H1 (cell line): ENCODE data around the gene APPL2. TPM values are rescaled to one million over a fixed set of nuclear protein-coding genes. Genes with fewer than 3 reads are reported as not detected.

Source experiments
- CTCF ChIA-PET: fragments of 300-600 bp; sonication (Branson Sonifier 250); formaldehyde crosslinking; loops from one replicate; lab custom pipeline; 2021; ENCODE audit not compliant: partially characterized antibody; lab: Charles Lee
- POLR2A ChIA-PET: fragments of 300-600 bp; sonication (Branson Sonifier 250); formaldehyde crosslinking; loops from one replicate; lab custom pipeline; 2021; ENCODE audit warnings: inconsistent platforms; ENCODE audit not compliant: partially characterized antibody; lab: Charles Lee
- DNase-seq, 2 experiments: peaks; one replicate each; pipeline versions ENCODE4 v3.0.0 to v3.0.0-alpha.2; 2010 to 2022; ENCODE audit warnings: low spot score in 2 of 2, low read depth in 1 of 2, mixed read lengths in 1 of 2
- FAIRE-seq: peaks from 2 replicates; lab custom pipeline; 2011; peaks lifted over from hg19 to GRCh38; lab: Jason Lieb, UNC
- H2AFZ ChIP-seq: 2 replicates; pipeline ENCODE4 v1.8.1; 2012; ENCODE audit warnings: low read length, inconsistent platforms
- H2AK5ac ChIP-seq: 2 replicates; pipeline ENCODE4 v1.6.1; 2013; ENCODE audit warnings: low read depth, low read length
- H2BK120ac ChIP-seq: replicated peaks from 2 replicates; pipeline ENCODE3; 2013; ENCODE audit warnings: low read depth, low read length, inconsistent platforms
- H2BK12ac ChIP-seq: 2 replicates; pipeline ENCODE4 v1.6.1; 2013; ENCODE audit warnings: low read depth, low read length
- H2BK15ac ChIP-seq: 2 replicates; pipeline ENCODE4 v1.6.1; 2013; ENCODE audit warnings: low read length
- H2BK20ac ChIP-seq: 2 replicates; pipeline ENCODE4 v1.6.1; 2013; ENCODE audit warnings: low read length
- H2BK5ac ChIP-seq: 2 replicates; pipeline ENCODE4 v1.6.1; 2013; ENCODE audit warnings: low read depth, low read length
- H3K14ac ChIP-seq: 2 replicates; pipeline ENCODE4 v1.6.1; 2013; ENCODE audit warnings: inconsistent platforms; ENCODE audit not compliant: insufficient read length
- H3K18ac ChIP-seq: 2 replicates; pipeline ENCODE4 v1.6.1; 2013; ENCODE audit warnings: low read length; ENCODE audit errors: extremely low read depth
- H3K23ac ChIP-seq: 2 replicates; pipeline ENCODE4 v1.6.1; 2013; ENCODE audit warnings: inconsistent platforms; ENCODE audit not compliant: insufficient read length
- H3K23me2 ChIP-seq: 2 replicates; pipeline ENCODE4 v1.6.1; 2013; ENCODE audit warnings: low read depth, low read length
- H3K27ac ChIP-seq: 2 replicates; pipeline ENCODE4 v1.6.1; 2011; ENCODE audit warnings: low read depth, low read length, inconsistent platforms
- H3K27me3 ChIP-seq, 4 experiments: replicated peaks in 1 of 4; 1 replicate in 1 of 4; 2 replicates in 3 of 4; pipeline versions ENCODE4 v1.6.1 to v1.8.1; 2011 to 2013; ENCODE audit warnings: low read length in 3 of 4, mild to moderate bottlenecking in 3 of 4, inconsistent platforms in 2 of 4, mixed read lengths in 2 of 4, moderate library complexity in 1 of 4; ENCODE audit not compliant: control insufficient read depth in 3 of 4, insufficient read depth in 3 of 4; ENCODE audit errors: extremely low read depth in 1 of 4
- H3K36me3 ChIP-seq, 4 experiments: 2 replicates each; pipeline versions ENCODE4 v1.6.1 to v1.8.1; 2011 to 2013; ENCODE audit warnings: mild to moderate bottlenecking in 4 of 4, low read length in 3 of 4, moderate library complexity in 2 of 4, control low read depth in 1 of 4, inconsistent platforms in 1 of 4; ENCODE audit not compliant: insufficient read depth in 4 of 4, control insufficient read depth in 2 of 4
- H3K4ac ChIP-seq: replicated peaks from 2 replicates; pipeline ENCODE3; 2013; ENCODE audit warnings: low read length, low read depth, mixed read lengths, inconsistent platforms; ENCODE audit not compliant: insufficient read length
- H3K4me1 ChIP-seq, 4 experiments: replicated peaks in 1 of 4; 1 replicate in 1 of 4; 2 replicates in 3 of 4; pipeline versions ENCODE4 v1.6.1 to v1.8.1; 2011 to 2013; ENCODE audit warnings: low read length in 3 of 4, inconsistent platforms in 2 of 4, mixed read lengths in 1 of 4; ENCODE audit not compliant: insufficient read depth in 4 of 4, control insufficient read depth in 3 of 4
- H3K4me2 ChIP-seq, 2 experiments: 2 replicates each; pipeline versions ENCODE4 v1.6.1 to v1.8.1; 2011 to 2013; ENCODE audit warnings: low read depth in 2 of 2, low read length in 2 of 2, control low read depth in 1 of 2, inconsistent platforms in 1 of 2, mild to moderate bottlenecking in 1 of 2; ENCODE audit not compliant: insufficient read depth in 1 of 2
- H3K4me3 ChIP-seq, 4 experiments: fragments of 200-600, 300-600 bp in 1 of 4; sonication (generic), shearing (Covaris generic), sonication (Bioruptor Twin) in 1 of 4; 2 replicates each; pipeline versions ENCODE4 v1.5.1 to v1.8.1; 2011 to 2016; ENCODE audit warnings: low read length in 4 of 4, low read depth in 3 of 4, control low read depth in 2 of 4, inconsistent platforms in 2 of 4, mild to moderate bottlenecking in 2 of 4, mixed read lengths in 1 of 4, moderate library complexity in 1 of 4; ENCODE audit not compliant: insufficient read depth in 2 of 4; ENCODE audit errors: extremely low read depth in 1 of 4
- H3K56ac ChIP-seq: replicated peaks from 2 replicates; pipeline ENCODE3; 2013; ENCODE audit warnings: low read depth, mild to moderate bottlenecking, mixed read lengths, low read length, inconsistent platforms; ENCODE audit not compliant: insufficient read length
- H3K79me1 ChIP-seq: 2 replicates; pipeline ENCODE4 v1.6.1; 2013; ENCODE audit warnings: low read depth, low read length, control low read depth
- H3K79me2 ChIP-seq, 2 experiments: 2 replicates each; pipeline versions ENCODE4 v1.6.1 to v1.8.1; 2012 to 2013; ENCODE audit warnings: low read length in 2 of 2, mild to moderate bottlenecking in 2 of 2, inconsistent platforms in 1 of 2; ENCODE audit not compliant: insufficient read depth in 2 of 2, control insufficient read depth in 1 of 2
- H3K9ac ChIP-seq, 4 experiments: replicated peaks in 1 of 4; 1 replicate in 1 of 4; 2 replicates in 3 of 4; pipeline versions ENCODE4 v1.6.1 to v1.8.1; 2011 to 2013; ENCODE audit warnings: low read depth in 3 of 4, low read length in 3 of 4, control low read depth in 2 of 4, mild to moderate bottlenecking in 2 of 4, moderate library complexity in 2 of 4, inconsistent platforms in 1 of 4; ENCODE audit errors: extremely low read depth in 1 of 4
- H3K9me3 ChIP-seq, 2 experiments: 2 replicates each; pipeline versions ENCODE4 v1.6.1 to v1.8.1; 2012 to 2013; ENCODE audit warnings: mild to moderate bottlenecking in 2 of 2, moderate library complexity in 2 of 2, control low read depth in 1 of 2, inconsistent platforms in 1 of 2, low read depth in 1 of 2, low read length in 1 of 2, mixed read lengths in 1 of 2; ENCODE audit not compliant: insufficient read depth in 2 of 2
- H4K20me1 ChIP-seq, 2 experiments: replicated peaks in 1 of 2; 2 replicates each; pipeline versions ENCODE3 to v1.8.1; 2011 to 2013; ENCODE audit warnings: inconsistent platforms in 2 of 2, low read length in 2 of 2, mild to moderate bottlenecking in 1 of 2; ENCODE audit not compliant: insufficient read depth in 2 of 2, control insufficient read depth in 1 of 2
- H4K5ac ChIP-seq: 2 replicates; pipeline ENCODE4 v1.6.1; 2013; ENCODE audit warnings: low read length, low read depth, mixed read lengths, inconsistent platforms; ENCODE audit not compliant: insufficient read length
- H4K8ac ChIP-seq: 2 replicates; pipeline ENCODE4 v1.8.0; 2013; ENCODE audit warnings: mild to moderate bottlenecking, moderate library complexity, low read length, inconsistent platforms; ENCODE audit not compliant: insufficient read depth; ENCODE audit errors: extremely low read depth
- H4K91ac ChIP-seq: replicated peaks from 2 replicates; pipeline ENCODE3; 2013; ENCODE audit warnings: low read length, mixed read lengths, inconsistent platforms; ENCODE audit not compliant: insufficient read length
- ATF3 ChIP-seq: IDR thresholded peaks from 2 replicates; pipeline ENCODE4 v1.6.1; 2011; ENCODE audit warnings: low read depth, mild to moderate bottlenecking, low read length; ENCODE audit not compliant: insufficient read depth
- CBX5 ChIP-seq: fragments of 300-800, 300-1000 bp; sonication (generic); IDR thresholded peaks from 2 replicates; pipeline ENCODE4 v1.7.1; 2016; ENCODE audit warnings: antibody characterized with exemption, low read length, low read depth
- CEBPB ChIP-seq: IDR thresholded peaks from 2 replicates; pipeline ENCODE4 v1.6.1; 2012; ENCODE audit warnings: low read depth, low read length
- EGR1 ChIP-seq: IDR thresholded peaks from 2 replicates; pipeline ENCODE4 v1.6.1; 2011; ENCODE audit warnings: low read depth, low read length, borderline replicate concordance
- EP300 ChIP-seq, 2 experiments: IDR thresholded peaks; 1 replicate in 1 of 2; 2 replicates in 1 of 2; pipeline ENCODE4 v1.6.1; 2011 to 2012; ENCODE audit warnings: low read depth in 2 of 2, low read length in 2 of 2, mild to moderate bottlenecking in 2 of 2, borderline replicate concordance in 1 of 2, inconsistent platforms in 1 of 2, moderate library complexity in 1 of 2
- MAFK ChIP-seq: IDR thresholded peaks from 2 replicates; pipeline ENCODE4 v1.6.1; 2012; ENCODE audit warnings: low read depth, mild to moderate bottlenecking, improper control_type of control experiment, low read length
- NANOG ChIP-seq: IDR thresholded peaks from 2 replicates; pipeline ENCODE4 v1.6.1; 2011; ENCODE audit warnings: low read length, low read depth, mild to moderate bottlenecking, inconsistent platforms; ENCODE audit not compliant: insufficient read depth, poor library complexity, severe bottlenecking
- POU5F1 ChIP-seq: IDR thresholded peaks from 2 replicates; pipeline ENCODE4 v1.6.1; 2011; ENCODE audit warnings: low read depth, mild to moderate bottlenecking, low read length, moderate library complexity
- RXRA ChIP-seq: IDR thresholded peaks from 2 replicates; pipeline ENCODE4 v1.6.1; 2011; ENCODE audit warnings: low read depth, mild to moderate bottlenecking, low read length, moderate library complexity; ENCODE audit not compliant: insufficient read depth
- SIX5 ChIP-seq: IDR thresholded peaks from 2 replicates; pipeline ENCODE4 v1.6.1; 2011; ENCODE audit warnings: mild to moderate bottlenecking, low read depth, low read length
- SP4 ChIP-seq: IDR thresholded peaks from 2 replicates; pipeline ENCODE4 v1.6.1; 2012; ENCODE audit warnings: low read length, inconsistent platforms
- SUZ12 ChIP-seq: fragments of 200-600 bp; sonication (generic); IDR thresholded peaks from 2 replicates; pipeline ENCODE4 v1.6.1; 2012; ENCODE audit warnings: mild to moderate bottlenecking, inconsistent platforms, low read length, moderate library complexity, mixed read lengths
- TAF7 ChIP-seq: optimal IDR thresholded peaks from 2 replicates; pipeline ENCODE3; 2011; ENCODE audit warnings: low read depth, mild to moderate bottlenecking, inconsistent platforms, low read length, moderate library complexity, borderline replicate concordance
- WGBS, 2 experiments: shearing (Covaris generic) in 1 of 2; methylation state at CpG; one replicate each; pipeline versions ENCODE4 v1.1.6 to v1.1.7; 2013 to 2015; ENCODE audit warnings: low lambda C conversion rate in 2 of 2, mixed read lengths in 2 of 2, inconsistent platforms in 1 of 2, low coverage in 1 of 2, missing lambda C conversion rate in 1 of 2; ENCODE audit not compliant: insufficient replicate concordance in 2 of 2, insufficient coverage in 1 of 2, insufficient read length in 1 of 2; ENCODE audit errors: extremely low coverage in 1 of 2, missing lambda C conversion rate in 1 of 2; 5-methylcytosine and 5-hydroxymethylcytosine counted together
- polyA plus RNA-seq, 7 experiments: library from polyadenylated mRNA; depleted of rRNA in 3 of 7; stranded (reverse) in 5 of 7; unstranded in 2 of 7; fragments of >200 nt in 5 of 7; fragments of 200-250 nt in 2 of 7; gene quantifications; 1 replicate in 5 of 7; 2 replicates in 1 of 7; 4 replicates in 1 of 7; pipeline versions ENCODE4 v1.2.1 to v1.2.3, GENCODE V29; 2011 to 2013; ENCODE audit warnings: missing spikeins in 2 of 7, mixed read lengths in 2 of 7
- total RNA-seq: library from RNA; stranded (reverse); fragmentation: NEBNext Ultra II Directional; extraction: Animal tissue kit (Norgen Biotek cat#: 25700); gene quantifications from 2 replicates; pipeline ENCODE4 v1.2.1, GENCODE V29; 2021

APPL2 gene
- total and polyA plus RNA-seq, 2 of the 8 experiments (the other 6 are each of a cell fraction or from before 2014, with no cell fraction given) = 8.9 to 22.9 TPM

- Histone ChIP-seq H3K36me3 (peaks cover 0 to 10% (median 2%) of the 10 kb centered on the region in 4 experiments; a peak in 5 of 8 replicates), H2AFZ (no peak overlapping the region), H4K8ac (no peak overlapping the region), H3K4me3 (no peak overlapping the region), H3K9ac (no peak overlapping the region; a peak in 1 of 7 replicates), H2BK15ac (no peak overlapping the region), H3K27me3 (no peaks in the 10 kb centered on the region), H4K91ac (no peak overlapping the region), H3K79me2 (0 out of 4 replicates have a peak, but pooled peaks cover 0 to 2% of the 10 kb centered on the region in 2 experiments), H3K18ac (no peak overlapping the region), H2BK20ac (no peak overlapping the region), H2BK5ac (no peak overlapping the region), H4K20me1 (no peaks in the 10 kb centered on the region), H2BK120ac (no peak overlapping the region), H3K27ac (no peak overlapping the region), H2AK5ac (no peak overlapping the region), H3K56ac (no peak overlapping the region), H3K23ac (no peak overlapping the region), H2BK12ac (no peak overlapping the region), H3K4me2 (no peak overlapping the region), H4K5ac (no peak overlapping the region), H3K79me1 (no peaks in the 10 kb centered on the region; the same call in 1 of the 2 replicates), H3K23me2 (no peaks in the 10 kb centered on the region), H3K14ac (no peak overlapping the region), H3K9me3 (no peaks in the 10 kb centered on the region), H3K4me1 (0 out of 7 replicates have a peak, but pooled peaks cover 0 to 5% (median 0%) of the 10 kb centered on the region in 4 experiments), H3K4ac (no peak overlapping the region)
- CTCF ChIA-PET = interaction anchor here (1.1 kb wide), 1 partner anchor 9 kb away, joined by 3 read pairs; no protein-coding TSS in a partner anchor
- POLR2A ChIA-PET = no interaction called here
- no peak for FAIRE-seq
- DNase-seq = no peak
- 85% methylated on average over 8 of the region's 8 CpGs; no CpG with 5 or more reads in 1 of the 2 experiments for WGBS, 2 experiments
- TF ChIP-seq CEBPB (no peak), SP4 (no peak), TAF7 (no peak), EP300 (IDR thresholded peaks at IDR 0.05; ENCODE audit: borderline replicate concordance in 1 of 2, low read depth in 2 of 2, low read length in 2 of 2) (no peak), CBX5 (no peak), SUZ12 (no peak), MAFK (no peak), SIX5 (no peak), NANOG (no peak), ATF3 (no peak), POU5F1 (no peak), EGR1 (no peak), RXRA (no peak)
Measured at GRCh38 chr12:105226219-105226618, 9.8 kb downstream of the APPL2 start.
